Right lobe of liver (tissue), 6 donors: ENCODE results near the gene BMAL1. TPM values are rescaled to one million over a fixed set of nuclear protein-coding genes. Genes with fewer than 3 reads are reported as not detected.

Experiments used
- ATAC-seq, 4 donors: fragments of 200-7000 bp; cut with Tn5 transposase; one replicate each; pipeline ENCODE4 v1.9.1; 2020; ENCODE audit warnings: mild to moderate bottlenecking in 4 of 4, moderate library complexity in 4 of 4
- DNase-seq, 3 donors: peaks; one replicate each; pipeline ENCODE4 v3.0.0-alpha.2; 2020
- H3K27ac ChIP-seq, 3 donors: fragments of 200-600 bp; one replicate each; pipeline ENCODE4 v1.8.0; 2022
- H3K27me3 ChIP-seq, 2 donors: fragments of 200-600 bp; one replicate each; pipeline ENCODE4 v1.8.0; 2022
- H3K36me3 ChIP-seq, 4 donors: fragments of 200-600 bp; sonication (generic) in 1 of 4; one replicate each; pipeline versions ENCODE4 v1.5.1 to v1.8.0; 2017 to 2022; ENCODE audit warnings: control low read depth in 1 of 4
- H3K4me1 ChIP-seq, 4 donors: fragments of 200-600 bp; sonication (generic) in 1 of 4; one replicate each; pipeline versions ENCODE4 v1.5.1 to v1.8.0; 2017 to 2022; ENCODE audit warnings: control low read depth in 1 of 4
- H3K4me3 ChIP-seq, 3 donors: fragments of 200-600 bp; one replicate each; pipeline ENCODE4 v1.8.0; 2022
- H3K9me3 ChIP-seq, 4 donors: fragments of 200-600 bp; sonication (generic) in 1 of 4; one replicate each; pipeline versions ENCODE4 v1.5.1 to v1.8.0; 2017 to 2022; ENCODE audit warnings: control low read depth in 1 of 4
- CTCF ChIP-seq, 4 donors: fragments of 200-600 bp in 3 of 4; fragments of 450-650 bp in 1 of 4; IDR thresholded peaks; one replicate each; pipeline versions ENCODE4 v1.5.1 to v1.8.0; 2016 to 2022; ENCODE audit warnings: antibody characterized with exemption in 4 of 4, mild to moderate bottlenecking in 2 of 4
- POLR2A ChIP-seq: fragments of 450-650 bp; IDR thresholded peaks from one replicate; pipeline ENCODE4 v1.6.1; 2017; ENCODE audit warnings: antibody characterized with exemption, mild to moderate bottlenecking
- WGBS: methylation state at CpG from one replicate; pipeline ENCODE4 v1.1.6; 2018; ENCODE audit warnings: low coverage, low lambda C conversion rate; ENCODE audit not compliant: insufficient coverage; ENCODE audit errors: missing lambda C conversion rate; 5-methylcytosine and 5-hydroxymethylcytosine counted together
- intact Hi-C, 2 donors: fragments of 100-400 bp; cut with DNase I; formaldehyde crosslinking; loops; one replicate each; pipeline versions ENCODE4 v1.11.2 to v1.14.1; 2022
- total RNA-seq, 6 experiments: library from RNA; depleted of rRNA in 2 of 6; stranded (reverse); fragments of >200 nt in 2 of 6; fragmentation: NEBNext Ultra II Directional in 3 of 6; extraction: Animal tissue kit (Norgen Biotek cat#: 25700) in 3 of 6; gene quantifications; one replicate each; pipeline versions ENCODE4 v1.1.0 to v1.2.4, GENCODE V29; 2016 to 2023
- donor health status: DM: no; HTN: yes; CAD: no.
- donor health status: DM: no; HTN: no; CAD: no.
- donor health status: DM: no; HTN: no; CAD: no.
- donor health status: DM: no; HTN: yes; CAD: no.
- donor health status: DM: no; HTN: yes; CAD: no.

BMAL1 gene
- total RNA-seq, 6 experiments from 2014 or later: 9.9 to 38.0 (median 12.9) TPM

GRCh38 chr11:13310443-13310842 is 32.9 kb downstream of the BMAL1 start:
- no peak overlapping the region for H3K4me3 ChIP-seq
- H3K27me3 ChIP-seq: no peaks in the 10 kb centered on the region
- no peak overlapping the region for H3K27ac ChIP-seq
- DNase-seq (no peak), ATAC-seq (no peak)
- WGBS: 89% methylated on average over 3 of the region's 6 CpGs
- H3K4me1 ChIP-seq: peaks cover 0 to 18% (median 6%) of the 10 kb centered on the region in 4 donors
- TF ChIP-seq CTCF (IDR thresholded peaks at IDR 0.05) (no peak), POLR2A (no peak)
- H3K36me3 ChIP-seq: peaks cover 0 to 5% (median 0%) of the 10 kb centered on the region in 4 donors
- intact Hi-C loops: no loop called here
- no peaks in the 10 kb centered on the region for H3K9me3 ChIP-seq

DNA sequence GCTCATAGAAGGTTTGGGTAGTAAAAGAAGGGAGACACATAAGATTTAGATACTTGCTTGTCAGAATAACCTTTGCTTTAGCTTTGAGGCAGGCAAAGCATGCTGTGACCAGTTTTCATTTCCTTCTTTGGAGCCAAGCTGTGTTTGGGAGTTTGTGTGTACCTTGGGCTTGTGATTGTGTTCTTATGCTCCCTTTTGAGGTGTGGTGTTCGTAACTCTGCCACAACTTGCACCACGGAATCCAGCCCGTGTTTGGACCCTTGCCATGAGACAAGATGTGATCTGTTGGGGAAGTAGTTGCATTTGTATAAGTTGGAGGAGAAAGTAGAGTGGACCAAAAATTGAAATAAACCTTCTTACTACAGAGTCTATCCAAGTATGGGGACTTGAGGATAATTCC is 34.0 kb downstream of the BMAL1 start:
- ATAC-seq (no peak), DNase-seq (no peak)
- H3K4me1 ChIP-seq: peaks cover 0 to 27% (median 13%) of the 10 kb centered on the region in 4 donors
- H3K4me3 ChIP-seq: no peak overlapping the region
- intact Hi-C loops: no loop called here
- H3K9me3 ChIP-seq: no peaks in the 10 kb centered on the region
- H3K27me3 ChIP-seq: no peaks in the 10 kb centered on the region
- TF ChIP-seq POLR2A: no peak
- no peak for TF ChIP-seq CTCF (IDR thresholded peaks at IDR 0.05)
- WGBS: no CpG with 5 or more reads among the region's 3 CpGs
- H3K27ac ChIP-seq: no peak overlapping the region
- peaks cover 0 to 5% (median 0%) of the 10 kb centered on the region in 4 donors for H3K36me3 ChIP-seq

DNA sequence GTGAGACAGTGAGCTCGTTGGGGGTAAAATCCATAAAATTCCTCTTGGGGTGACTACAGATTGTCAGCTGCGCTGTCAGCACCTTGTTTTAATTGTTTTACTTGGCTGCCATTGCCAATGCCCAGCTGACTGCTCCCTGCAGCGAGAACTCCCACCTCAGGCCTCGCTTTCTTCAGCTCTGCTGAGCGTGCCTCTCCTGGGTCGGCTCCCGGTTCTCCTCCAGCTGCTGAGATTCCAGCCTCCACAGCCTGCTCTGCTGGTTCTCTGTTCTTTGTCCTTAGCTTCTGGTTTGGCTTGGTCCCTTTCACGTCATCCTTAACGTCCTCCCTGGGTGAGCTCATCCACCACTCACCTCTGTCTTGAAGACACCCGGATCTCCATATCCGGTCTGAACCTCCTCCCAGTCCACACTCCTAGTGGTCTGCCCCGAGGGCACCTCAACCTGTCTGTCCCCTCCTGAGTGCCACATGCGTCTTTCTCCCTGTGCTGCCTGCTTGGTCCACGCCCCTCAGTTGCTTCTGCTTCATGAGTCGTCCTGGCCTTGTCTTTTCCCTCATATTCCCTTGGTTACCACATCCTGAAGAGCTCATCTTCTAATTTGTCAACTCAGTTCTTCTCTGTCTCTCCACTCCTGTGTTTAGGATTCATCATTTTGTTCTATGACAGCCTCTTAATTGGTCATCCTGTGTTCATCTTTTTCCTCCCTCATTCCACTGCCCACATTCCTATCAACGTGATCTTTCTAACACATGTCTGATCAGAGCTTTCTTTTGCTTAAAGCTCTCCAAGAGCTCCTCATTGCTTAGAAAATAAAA is 35.6 kb downstream of the BMAL1 start:
- ATAC-seq: no peak

DNA sequence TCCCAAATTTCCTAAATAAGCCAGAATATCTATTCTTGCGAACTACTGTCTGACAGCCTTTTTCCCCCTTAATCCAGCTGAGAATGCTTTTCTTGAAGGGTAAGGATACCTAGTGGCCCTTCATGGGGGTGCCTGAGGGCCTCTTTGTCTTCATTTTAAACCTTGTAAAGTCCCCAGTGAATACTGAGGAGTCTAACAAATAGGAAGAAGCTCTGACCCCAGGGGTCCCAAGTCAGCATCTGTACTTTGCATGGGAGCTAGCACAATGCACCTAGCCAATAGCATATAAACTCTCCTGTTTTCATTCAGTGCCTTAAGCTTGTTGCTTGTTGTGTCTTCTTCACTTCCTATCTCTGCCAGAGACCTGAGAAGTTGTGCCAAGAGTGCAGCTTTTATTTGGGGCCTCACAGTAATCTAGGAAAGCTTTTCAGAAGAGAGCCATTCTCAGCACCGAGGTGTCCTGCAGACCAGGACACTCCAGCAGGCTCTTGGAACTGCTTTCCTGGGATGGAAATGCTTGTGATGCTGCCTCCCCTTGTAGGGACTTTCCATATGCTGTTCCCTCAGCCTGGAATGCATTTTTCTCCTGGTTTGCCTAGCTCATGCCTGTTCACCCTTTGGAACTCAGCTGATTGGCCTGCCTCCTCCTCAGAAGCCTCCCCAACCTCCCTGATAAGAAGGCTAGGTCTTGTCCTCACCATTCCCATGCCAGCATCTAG is 37.2 kb downstream of the BMAL1 start:
- H3K4me3 ChIP-seq: no peak overlapping the region
- H3K27ac ChIP-seq: peak overlapping the region in 1 of 3 donors; percentile 12
- no peaks in the 10 kb centered on the region for H3K27me3 ChIP-seq
- DNase-seq (no peak), ATAC-seq (peak in 3 of 4 donors; percentile 6 to 23 (median 20))
- TF ChIP-seq CTCF (IDR thresholded peaks at IDR 0.05): no peak
- no peak for TF ChIP-seq POLR2A
- WGBS: 75% methylated on average over 2 of the region's 2 CpGs
- intact Hi-C loops: no loop called here
- peaks cover 0 to 5% (median 0%) of the 10 kb centered on the region in 4 donors for H3K36me3 ChIP-seq
- no peaks in the 10 kb centered on the region for H3K9me3 ChIP-seq
- peaks cover 0 to 54% (median 24%) of the 10 kb centered on the region in 4 donors for H3K4me1 ChIP-seq

More for the DNA sequence above, 35.6 kb downstream of the BMAL1 start:
- DNase-seq: no peak
- Histone ChIP-seq H3K9me3 (no peaks in the 10 kb centered on the region), H3K27ac (no peak overlapping the region), H3K36me3 (peaks cover 0 to 5% (median 0%) of the 10 kb centered on the region in 4 donors), H3K27me3 (no peaks in the 10 kb centered on the region), H3K4me3 (no peak overlapping the region), H3K4me1 (peaks cover 0 to 40% (median 19%) of the 10 kb centered on the region in 4 donors)
- 90% methylated on average over 11 of the region's 16 CpGs for WGBS
- intact Hi-C loops: no loop called here
- no peak for TF ChIP-seq CTCF (IDR thresholded peaks at IDR 0.05)
- no peak for TF ChIP-seq POLR2A
